K562 (cell line): Measurements from ENCODE around the gene DENND1A.

Source experiments
- CEBPZ ChIP-seq: fragments of 150-350 bp; IDR thresholded peaks from 2 replicates; pipeline ENCODE4 v1.6.1; 2014; ENCODE audit warnings: low read depth, mild to moderate bottlenecking, low read length, borderline replicate concordance
- CREB3 ChIP-seq: fragments of 450-650 bp; conservative IDR thresholded peaks from 2 replicates; pipeline ENCODE4 v1.6.1; 2016; ENCODE audit warnings: missing genetic modification characterization, low read depth, mild to moderate bottlenecking, missing compliant biosample characterization, moderate library complexity
- CREM ChIP-seq: IDR thresholded peaks from 2 replicates; pipeline ENCODE4 v1.6.1; 2014; ENCODE audit warnings: antibody characterized with exemption, low read depth
- E2F4 ChIP-seq: sonication (generic); formaldehyde crosslinking; IDR thresholded peaks from 2 replicates; pipeline ENCODE4 v1.8.0; 2022; ENCODE audit warnings: mild to moderate bottlenecking, low read depth, missing genetic modification reagents
- IRF9 ChIP-seq: fragments of 450-650 bp; IDR thresholded peaks from 2 replicates; pipeline ENCODE4 v1.6.1; 2016; ENCODE audit warnings: missing biosample characterization, missing genetic modification characterization
- MTA1 ChIP-seq: fragments of 450-650 bp; IDR thresholded peaks from 2 replicates; pipeline ENCODE4 v1.6.1; 2017; ENCODE audit warnings: borderline replicate concordance
- NCOA2 ChIP-seq, 2 experiments: fragments of 450-650 bp; IDR thresholded peaks; 2 replicates each; pipeline ENCODE4 v1.6.1; 2018; ENCODE audit warnings: mild to moderate bottlenecking in 2 of 2, moderate library complexity in 1 of 2; ENCODE audit not compliant: partially characterized antibody in 2 of 2

GRCh38 chr9:123761905-123762605, 167.9 kb downstream of the DENND1A start:
- TF ChIP-seq E2F4 (CRISPR knock-in tag) (no peak), IRF9 (tag) (no peak), CEBPZ (no peak), MTA1 (no peak), NCOA2 (IDR thresholded peaks at IDR 0.05; ENCODE audit: partially characterized antibody in 2 of 2) (no peak), CREB3 (tag) (no peak), CREM (no peak)
